HG03571 (cell line): ENCODE data around the gene PARD3B.

Source experiments
- ATAC-seq: cut with Tn5 transposase; IDR thresholded peaks from one replicate; pipeline ENCODE4 v1.9.1; 2021; ENCODE audit not compliant: unreplicated experiment

The PARD3B gene

DNA sequence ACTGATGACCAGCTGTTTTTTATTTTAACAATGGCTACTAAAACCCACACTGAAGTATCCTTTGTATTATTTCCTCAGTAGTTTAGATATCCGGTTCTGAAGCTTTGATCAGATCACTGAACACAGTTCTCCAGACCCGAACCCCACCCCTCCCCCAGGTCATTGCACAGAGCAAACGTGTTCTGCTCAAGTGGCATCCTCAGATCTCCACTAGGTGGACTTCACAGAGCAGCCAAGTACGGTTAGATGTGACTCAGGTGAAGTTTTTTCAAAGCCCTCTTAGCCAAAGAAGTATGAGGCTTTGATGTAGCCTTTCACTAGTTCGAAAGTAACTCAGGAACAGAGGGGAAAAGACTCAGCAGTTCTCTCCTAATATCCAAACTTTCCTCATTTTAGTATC, 994.3 kb downstream of the PARD3B start:
- ATAC-seq = no peak

DNA sequence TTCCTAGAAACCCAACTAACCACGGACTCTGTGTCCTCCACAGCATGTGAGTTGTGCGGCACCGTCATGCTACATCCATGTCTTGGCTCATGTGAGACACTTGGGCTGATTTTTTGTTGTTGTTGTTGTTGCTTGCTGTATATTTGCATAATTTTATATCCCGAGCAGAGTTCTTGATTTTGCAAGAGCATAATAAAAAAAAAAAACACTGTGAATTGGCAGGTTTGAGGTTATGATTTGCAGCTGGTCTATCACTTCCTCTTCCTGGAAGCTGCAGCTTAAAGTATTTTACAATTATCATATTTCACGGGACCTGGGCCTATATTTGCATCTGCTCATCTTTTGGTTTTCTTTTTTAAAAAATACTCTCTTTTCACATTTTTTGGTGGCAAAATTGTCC, 994.8 kb downstream of the PARD3B start:
- ATAC-seq = no peak

DNA sequence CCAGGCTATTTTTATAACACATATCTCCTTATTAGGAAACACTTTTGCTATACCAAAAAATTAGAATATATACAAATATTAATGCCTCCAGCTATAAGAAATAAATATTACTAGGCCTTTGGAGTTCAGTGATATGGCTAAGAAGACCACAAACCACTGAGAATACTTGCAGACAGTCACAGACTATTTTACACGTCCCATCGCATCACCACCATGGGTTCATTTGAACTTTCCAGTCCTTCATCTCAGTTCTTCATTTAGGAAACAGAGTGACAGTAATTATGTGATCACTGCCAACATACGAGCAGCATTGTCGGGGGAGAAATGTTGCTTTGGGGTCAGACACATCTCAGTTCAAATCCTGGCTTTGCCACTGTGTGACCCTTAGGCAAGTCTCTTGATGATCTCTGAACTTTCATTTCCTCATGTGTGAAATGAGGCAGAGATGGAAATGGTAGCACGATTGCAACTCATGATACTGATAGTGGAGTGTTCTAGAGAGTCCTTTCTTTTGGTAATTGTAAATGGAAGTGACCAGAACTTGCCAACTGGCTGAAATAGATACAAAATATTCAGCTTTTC, 998.1 kb downstream of the PARD3B start:
- no peak for ATAC-seq

DNA sequence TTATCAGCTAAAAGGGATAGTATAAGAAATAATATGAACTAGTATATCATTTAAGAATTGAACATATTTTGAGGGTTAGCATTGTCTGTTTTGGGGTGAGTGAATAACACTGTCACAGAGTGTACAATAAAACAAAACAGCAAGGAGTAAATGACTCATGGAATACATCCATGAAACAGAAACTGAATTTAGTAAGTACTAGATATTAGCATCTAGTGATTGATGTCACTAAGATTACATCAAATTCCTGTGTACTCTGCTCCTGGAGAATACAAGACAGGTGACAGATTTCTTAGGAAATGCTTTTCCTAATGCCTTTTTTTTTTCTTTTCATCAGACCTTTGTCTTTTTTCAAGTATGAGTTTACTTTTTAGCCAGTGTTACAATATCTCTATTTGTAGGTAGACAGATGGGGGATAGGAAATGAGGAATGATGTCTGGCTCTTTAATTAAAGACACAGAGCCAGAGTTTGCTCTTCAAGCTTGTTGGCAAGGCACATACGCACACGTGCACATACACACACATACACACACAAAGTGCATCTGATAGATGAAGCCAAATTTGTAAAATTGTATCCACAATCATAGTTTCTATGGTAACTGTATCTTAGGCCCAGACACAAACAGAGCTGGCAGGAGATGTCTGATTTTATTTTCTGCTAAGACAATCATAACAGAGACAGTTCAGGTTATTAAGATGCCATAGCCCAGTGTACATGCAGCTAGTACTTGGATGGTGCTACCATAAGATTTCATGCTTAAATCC, 998.8 kb downstream of the PARD3B start:
- no peak for ATAC-seq

DNA sequence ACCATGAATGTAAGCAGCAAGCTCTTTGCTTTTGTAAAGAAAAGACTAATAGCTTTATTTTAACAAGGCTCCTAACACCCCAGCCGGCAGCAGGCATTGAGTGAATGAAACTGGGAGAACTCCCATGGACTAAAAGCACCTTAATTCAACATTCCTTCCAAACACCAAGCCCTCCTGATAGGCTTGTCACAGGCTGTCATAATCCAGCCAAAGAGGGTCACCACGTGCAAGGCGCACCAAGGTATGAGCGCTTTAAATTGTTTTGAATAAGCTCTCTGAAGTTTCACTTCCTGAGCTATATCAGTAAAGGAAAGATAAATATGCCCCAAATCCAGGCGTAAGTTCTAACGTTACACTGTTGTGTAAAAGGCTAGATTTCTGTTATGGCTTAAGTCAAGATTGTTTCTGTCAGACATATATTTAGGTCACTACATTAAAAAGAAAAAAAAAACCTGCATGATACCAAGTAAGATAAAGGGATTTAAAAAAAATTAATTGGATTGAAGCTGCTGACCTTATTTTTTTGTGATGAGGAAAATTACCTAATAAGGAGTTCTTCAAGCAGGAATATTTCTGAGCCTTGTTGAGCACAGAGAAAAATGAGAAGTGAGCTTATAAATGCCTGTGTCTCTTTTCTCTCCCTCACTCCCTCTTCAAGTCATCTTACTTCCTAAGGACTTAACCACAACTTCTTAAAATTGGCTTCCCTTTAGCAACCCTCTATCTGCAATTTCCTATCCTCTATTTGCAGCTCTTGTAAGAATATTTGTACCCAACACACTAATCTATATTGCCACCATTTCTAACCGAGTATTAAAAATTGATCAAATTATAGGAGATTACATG, 1000.9 kb downstream of the PARD3B start:
- ATAC-seq = no peak

DNA sequence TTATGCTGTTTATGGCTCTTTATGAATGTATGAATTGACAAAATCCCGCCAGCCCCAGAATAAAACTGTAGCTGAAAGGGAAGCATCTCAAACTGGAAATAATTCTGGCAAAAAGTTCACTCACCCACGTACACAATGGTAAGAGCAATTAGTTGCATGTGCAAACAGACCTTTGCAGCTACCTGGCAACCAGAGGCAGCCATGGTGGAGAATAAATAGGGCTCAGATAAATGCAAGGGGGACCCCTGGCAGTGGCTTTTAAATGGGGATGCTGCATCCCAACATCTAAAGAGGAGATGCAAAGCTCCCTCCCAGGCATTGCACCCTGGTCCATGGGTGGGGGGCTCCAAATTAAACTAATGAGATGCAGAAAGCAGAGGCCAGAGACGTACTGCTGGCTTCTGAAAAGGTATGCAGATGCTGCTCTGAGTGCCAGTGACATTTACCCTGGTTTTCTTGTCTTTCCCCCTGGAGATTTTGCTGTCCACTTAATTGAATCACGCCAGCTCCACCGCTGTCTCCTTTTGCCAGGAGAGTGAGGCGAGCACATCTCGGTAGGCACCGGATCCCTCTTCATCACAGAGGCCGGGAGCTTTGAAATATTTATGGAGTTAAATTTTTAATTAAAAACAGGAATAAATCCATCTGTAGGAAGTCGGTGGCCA, 1010.4 kb downstream of the PARD3B start:
- no peak for ATAC-seq

DNA sequence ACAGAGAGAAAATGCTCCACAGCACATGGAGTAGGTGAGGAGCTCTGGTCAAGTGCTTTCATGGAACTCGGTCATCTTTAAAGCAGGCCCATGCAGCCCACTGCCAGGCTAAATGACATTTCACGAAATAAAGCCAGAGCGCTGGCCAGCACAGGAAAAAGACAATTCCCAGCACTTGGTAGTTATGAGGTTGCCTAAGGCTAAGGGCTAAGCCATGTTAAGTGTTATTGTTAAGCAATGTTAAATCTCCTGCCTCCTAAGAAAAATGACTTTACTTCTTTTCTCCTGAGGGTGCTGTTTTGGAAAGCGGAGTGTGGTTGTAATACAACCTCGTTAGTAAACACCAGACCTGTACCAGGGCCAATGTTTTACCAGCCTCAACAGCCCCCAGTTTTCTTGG, 1011.1 kb downstream of the PARD3B start:
- no peak for ATAC-seq

DNA sequence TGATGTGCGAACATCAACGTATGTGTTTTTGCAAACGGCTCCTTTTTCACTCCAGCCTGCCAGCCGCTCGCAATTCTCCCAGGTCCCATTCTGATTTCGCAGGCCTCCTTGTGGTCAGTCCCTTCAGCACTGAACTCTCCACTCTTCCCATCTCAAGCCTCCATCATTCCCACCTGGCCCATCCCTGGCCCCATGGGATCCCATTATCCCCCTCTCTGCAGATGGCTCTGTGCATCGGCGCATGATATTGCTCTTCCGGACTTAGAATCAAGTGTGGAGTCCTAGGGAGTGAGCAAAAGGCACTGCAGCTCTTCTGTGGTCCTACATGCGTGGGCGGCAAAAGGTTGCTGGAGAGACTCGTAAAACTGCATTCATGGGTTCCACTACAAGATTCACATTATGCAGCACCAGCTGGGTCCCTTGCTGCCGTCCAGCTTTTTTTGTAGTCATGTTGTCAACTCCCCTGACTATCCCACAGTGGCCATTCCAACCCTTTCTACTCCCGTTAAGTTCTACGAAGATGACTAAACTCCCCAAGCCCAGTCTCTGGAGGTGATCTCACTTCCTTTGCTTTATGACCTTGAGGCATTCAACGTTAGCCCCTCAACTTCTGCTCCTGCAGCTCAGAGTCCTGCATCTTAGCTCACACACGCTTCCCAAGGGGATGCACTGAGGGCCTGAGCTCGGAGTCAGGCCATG, 1011.7 kb downstream of the PARD3B start:
- no peak for ATAC-seq

DNA sequence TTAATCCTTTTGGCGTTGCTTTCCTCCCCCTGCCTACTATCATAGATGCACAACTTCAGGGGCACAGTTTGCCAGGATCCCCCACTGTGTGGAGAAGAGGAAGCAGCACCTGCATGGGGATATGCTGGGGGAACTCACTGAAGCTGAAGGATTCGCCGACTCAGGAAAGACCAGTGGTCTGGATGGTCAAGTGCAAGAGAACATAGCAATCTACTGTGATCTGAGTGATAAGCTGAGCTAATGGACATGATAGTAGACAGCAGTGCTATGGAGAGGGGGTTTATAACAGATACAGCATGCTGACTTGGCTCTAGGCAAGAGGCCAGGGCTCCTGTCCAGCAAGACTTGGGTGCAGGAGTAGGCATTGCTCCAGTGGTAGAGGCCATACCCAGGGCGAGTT, 1012.6 kb downstream of the PARD3B start:
- ATAC-seq = no peak

DNA sequence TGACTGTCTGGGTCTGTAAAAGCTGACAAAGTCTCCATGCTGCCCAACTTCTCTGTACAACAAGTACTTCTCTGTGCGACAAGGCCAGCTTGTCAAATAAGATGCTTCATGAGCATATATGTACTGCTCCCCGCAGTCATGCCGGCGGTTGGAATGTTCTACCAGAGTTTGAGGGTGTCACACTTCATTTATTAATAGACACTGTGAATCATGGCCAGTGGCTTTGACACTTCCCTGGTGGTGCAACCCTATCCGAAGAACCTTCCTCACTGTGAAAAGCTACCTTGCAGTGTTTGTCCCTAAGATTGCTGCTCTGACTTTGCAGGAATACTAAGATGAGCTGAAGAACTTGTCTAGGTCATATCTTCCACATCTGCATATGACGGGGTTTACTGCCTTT, 1016.2 kb downstream of the PARD3B start:
- ATAC-seq = no peak

DNA sequence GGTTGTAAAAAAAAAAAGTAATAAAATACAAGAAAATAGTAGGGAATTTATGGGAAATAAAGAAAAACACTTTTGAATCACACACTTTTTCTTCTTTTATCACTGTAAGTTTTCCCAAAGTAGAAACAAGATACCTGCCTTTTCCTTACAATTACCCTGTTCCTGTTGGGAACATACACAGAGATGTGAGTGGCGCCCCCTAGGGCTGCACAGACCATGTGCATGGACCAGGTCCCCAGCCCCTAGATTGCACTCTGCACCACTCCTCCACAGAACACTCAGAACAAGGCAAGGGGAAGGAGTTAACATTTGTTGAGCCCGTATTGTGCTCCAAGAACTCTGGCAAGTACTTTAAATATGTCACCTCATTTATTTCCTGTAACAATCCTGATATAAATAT, 1018.4 kb downstream of the PARD3B start:
- ATAC-seq = no peak

DNA sequence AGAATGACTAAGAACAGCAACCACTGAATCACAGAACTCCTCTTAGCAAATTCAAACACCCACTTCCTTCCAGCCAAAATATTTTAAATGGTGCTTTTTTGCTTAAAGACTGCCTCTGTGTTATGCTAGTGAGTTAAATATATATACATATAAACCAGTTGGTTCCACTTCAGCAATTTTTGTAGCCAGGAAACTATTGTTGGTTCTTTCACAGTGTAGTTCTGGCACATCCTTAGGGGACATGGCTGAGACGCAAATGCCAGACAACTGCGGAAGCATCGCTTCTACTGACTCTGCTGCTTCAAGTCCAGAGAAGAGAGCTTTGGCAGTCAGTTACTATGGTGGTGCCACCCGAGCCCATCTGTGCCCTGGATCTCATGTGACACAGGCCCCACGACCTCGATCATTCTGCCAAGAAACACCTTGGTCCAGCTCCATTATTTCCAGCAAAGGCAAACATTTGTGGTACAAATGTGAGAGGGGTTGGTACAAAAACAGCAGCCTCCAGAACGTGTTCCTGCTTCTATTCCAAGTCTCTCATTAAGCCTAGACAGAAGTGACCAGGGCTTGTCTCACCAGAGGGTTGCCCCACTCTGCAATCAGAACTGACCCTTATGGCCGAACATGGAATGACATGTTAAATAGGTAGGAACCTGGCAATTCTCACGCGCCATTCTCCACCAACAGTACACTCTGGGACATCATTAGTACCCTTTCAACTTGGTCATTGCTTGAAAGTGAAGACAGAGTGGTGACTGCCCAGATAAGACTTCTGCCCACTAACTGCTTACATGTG, 1019.3 kb downstream of the PARD3B start:
- no peak for ATAC-seq

DNA sequence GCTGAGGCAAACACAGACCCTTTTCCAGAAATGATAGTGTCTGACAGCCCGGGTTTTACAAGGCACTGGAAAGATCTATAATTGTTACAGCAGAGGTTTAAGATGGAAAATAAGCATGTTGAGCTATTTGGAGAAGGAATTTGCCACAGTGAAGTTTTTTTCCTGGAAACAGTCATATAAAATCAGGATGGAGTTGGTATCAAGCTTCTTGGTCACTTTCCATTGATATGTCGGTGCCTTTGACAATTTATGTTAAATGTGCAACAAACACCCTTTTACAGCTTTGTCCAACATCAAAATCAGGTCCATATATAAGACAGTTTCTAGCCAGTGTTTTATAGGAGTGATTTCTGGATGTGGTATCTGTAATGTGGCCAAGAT, 1019.9 kb downstream of the PARD3B start:
- ATAC-seq = no peak

DNA sequence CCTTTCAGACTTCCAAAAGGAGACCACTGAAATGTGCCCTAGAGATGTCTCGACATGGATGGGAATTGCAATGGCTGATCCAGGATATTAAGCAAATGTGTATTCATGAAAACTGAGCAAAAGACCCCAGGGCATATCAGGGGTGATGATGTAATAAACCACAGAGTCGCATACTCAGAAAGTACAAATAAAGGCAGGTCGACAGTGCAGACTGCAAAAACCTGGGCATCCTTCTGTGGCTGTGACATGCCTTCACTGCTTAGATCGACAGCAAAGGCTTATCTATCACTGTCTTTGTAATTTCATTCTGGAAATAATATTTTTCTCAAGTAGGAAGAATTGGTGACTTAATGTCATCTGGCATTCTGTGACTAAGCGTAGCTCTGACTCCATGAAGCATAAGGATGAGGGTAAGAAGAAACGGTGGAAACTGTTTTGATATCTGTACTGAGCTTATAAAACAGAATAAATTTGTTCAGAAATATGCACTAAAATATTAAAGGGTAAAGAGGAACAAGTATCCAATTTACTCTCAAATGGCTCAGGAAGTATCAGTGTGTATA, 1021.4 kb downstream of the PARD3B start:
- ATAC-seq = no peak

DNA sequence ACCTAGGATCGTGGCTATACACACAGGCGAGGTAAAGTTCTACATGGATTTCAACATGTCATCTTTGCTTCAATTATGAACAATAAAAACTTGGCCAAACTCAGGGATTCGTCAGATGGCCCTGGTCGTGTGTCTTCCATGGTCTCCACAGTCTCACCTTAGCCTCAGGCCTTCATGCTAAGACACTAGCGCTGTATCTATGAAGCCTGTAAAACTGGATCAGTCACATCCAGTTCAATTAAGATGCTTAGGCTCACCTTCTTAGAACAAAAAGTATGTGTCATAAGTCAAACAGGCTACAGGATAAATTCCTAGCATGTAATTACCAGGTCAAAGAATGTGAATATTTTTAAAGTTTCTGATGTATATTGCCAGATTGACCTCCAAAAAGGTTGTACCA, 1023.3 kb downstream of the PARD3B start:
- no peak for ATAC-seq

DNA sequence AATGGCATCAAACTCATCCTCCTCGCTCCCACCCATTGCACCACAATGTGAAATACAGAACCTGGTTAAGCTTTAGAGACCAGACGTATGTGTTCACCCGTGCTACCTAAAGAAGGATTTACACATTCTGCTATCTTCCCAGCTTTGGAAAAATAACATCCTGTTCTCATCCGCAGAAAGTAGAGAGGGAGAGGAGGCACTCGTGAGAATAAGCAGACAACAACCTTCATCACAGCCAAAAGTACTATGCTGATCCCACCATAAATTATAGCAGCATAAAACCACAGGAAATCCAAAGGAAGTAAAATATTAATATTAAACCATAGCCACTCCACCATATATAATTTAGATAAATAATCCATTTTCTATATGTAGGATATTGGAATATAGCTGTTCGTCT, 1025.4 kb downstream of the PARD3B start:
- no peak for ATAC-seq

DNA sequence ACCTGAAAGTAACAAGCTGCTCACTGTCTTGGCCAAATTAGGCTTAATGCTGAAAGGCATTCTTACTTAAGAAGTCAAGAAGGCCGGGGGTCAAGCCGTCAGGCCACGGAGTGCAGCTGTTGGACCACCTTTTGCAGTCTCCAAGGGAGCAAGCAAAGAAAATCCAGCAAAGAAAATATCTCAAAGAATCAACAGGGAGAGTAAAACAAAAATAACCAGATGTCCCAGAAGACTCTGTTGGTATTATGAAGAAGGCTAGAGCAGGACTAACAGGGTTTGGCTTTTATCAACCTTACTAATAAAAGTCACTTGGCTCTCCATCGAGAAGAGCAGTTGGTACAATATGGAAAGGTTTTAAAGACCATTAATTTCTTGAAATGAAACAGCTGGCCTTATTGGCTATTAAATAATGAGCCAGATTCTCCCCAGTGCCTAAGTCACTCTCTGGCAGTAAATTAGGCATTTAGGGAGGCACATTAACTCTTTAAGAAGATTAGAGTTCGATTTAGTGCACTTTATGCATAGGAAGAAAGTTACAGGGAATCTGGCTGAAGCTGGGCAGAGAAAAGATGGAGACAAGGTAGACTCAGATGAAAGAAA, 1026.2 kb downstream of the PARD3B start:
- ATAC-seq = no peak

DNA sequence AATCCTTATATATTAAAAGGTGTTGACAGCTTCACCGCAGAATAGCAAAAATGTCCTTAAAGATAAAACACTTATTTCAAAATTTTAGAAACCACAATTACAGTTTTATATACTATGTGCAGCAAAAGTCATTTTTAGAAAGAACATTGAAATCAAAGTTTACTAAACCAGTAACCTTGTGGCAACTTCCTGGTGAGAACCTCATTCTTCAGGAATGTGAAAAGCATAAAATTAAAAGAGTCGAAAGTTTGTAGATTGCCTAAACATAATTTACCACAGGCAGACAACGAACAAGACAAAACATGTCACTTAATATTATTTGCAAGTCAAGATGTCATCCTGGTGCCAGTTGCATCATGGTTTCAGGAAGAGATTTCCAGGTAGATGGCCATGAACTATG, 1028.7 kb downstream of the PARD3B start:
- ATAC-seq = no peak

DNA sequence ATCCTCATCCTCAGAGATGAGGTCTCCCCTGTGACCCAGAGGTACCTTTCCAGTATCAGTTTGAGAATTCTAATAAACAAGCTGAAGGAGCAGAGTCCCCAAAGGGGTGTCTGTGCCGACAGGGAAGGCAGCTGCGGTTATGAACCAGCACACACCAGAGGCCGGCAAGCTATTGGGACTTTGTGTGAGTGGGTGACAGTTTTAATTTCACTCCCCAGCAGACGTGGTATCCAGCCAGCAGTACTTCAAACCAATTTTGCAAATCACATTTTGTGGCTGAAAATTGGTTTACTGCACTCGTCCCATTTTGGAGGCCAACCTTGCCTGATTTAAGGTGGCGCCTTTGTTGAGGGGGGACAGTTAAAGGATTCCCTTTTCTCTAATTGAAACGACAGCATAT, 1034.1 kb downstream of the PARD3B start:
- no peak for ATAC-seq
